Measurements from ENCODE around the gene LEAP2. TPM values are rescaled to one million over a fixed set of nuclear protein-coding genes. Genes with fewer than 3 reads are reported as not detected.

Gene LEAP2
- total and polyA plus RNA-seq, 2 of the 8 experiments (the other 6 are each of a cell fraction or from before 2014, with no cell fraction given), result 1.8 to 2.9 TPM

DNA sequence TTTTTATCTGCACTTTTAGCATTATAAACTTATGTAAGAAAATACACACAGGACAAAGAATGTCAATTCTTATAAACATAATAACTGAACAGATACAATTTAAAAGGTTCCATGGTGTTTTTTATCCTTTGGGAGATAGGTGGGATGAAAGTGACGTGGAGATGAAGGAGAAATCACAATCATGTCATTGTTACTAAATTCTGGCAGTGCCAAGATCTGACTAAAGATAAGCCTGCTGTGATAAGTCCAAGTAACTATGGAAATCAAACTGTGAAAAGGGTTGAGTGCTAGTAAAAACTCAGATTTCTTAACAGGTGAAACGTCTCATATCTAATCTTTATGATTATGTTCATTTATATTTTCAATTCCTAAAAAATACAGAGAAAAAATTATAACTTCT is 11.1 kb downstream of the LEAP2 start:
- H4K8ac ChIP-seq (ENCODE audit: extremely low read depth, insufficient read depth, low read length), result no peak overlapping the region
- H3K23ac ChIP-seq (ENCODE audit: insufficient read length), result no peak overlapping the region
- CTCF ChIA-PET (ENCODE audit: partially characterized antibody), result interaction anchor here (1.0 to 2.6 kb wide), 8 partner anchors 11 to 61 kb away, joined by 3 to 10 read pairs (median 5); partner anchors contain the start of genes GDF9, LEAP2 and UQCRQ
- H3K79me1 ChIP-seq (ENCODE audit: low read depth, low read length), result no peaks in the 10 kb centered on the region
- H3K79me2 ChIP-seq (ENCODE audit: control insufficient read depth in 1 of 2, insufficient read depth in 2 of 2, low read length in 2 of 2), result no peaks in the 10 kb centered on the region
- H2AK5ac ChIP-seq (ENCODE audit: low read depth, low read length), result no peak overlapping the region
- no peak overlapping the region for H3K4me2 ChIP-seq (ENCODE audit: insufficient read depth in 1 of 2, low read depth in 2 of 2, low read length in 2 of 2)
- H2BK120ac ChIP-seq (replicated peaks; ENCODE audit: low read depth, low read length), result no peak overlapping the region
- H3K9me3 ChIP-seq (ENCODE audit: insufficient read depth in 2 of 2, low read depth in 1 of 2, low read length in 1 of 2), result no peaks in the 10 kb centered on the region
- H3K4ac ChIP-seq (replicated peaks; ENCODE audit: insufficient read length, low read depth, low read length), result no peak overlapping the region
- H3K27me3 ChIP-seq (replicated peaks in 1 of 4; ENCODE audit: control insufficient read depth in 3 of 4, extremely low read depth in 1 of 4, insufficient read depth in 3 of 4, low read length in 3 of 4), result no peaks in the 10 kb centered on the region
- H4K20me1 ChIP-seq (replicated peaks in 1 of 2; ENCODE audit: control insufficient read depth in 1 of 2, insufficient read depth in 2 of 2, low read length in 2 of 2), result peaks cover 0 to 2% of the 10 kb centered on the region in 2 experiments
- POLR2A ChIA-PET (ENCODE audit: partially characterized antibody), result interaction anchor here (1.3 kb wide), 1 partner anchor 16 kb away, joined by 3 read pairs; no protein-coding TSS in a partner anchor
- no peak overlapping the region for H2AFZ ChIP-seq (ENCODE audit: low read length)
- no peak overlapping the region for H2BK12ac ChIP-seq (ENCODE audit: low read depth, low read length)
- no peak overlapping the region for H4K91ac ChIP-seq (replicated peaks; ENCODE audit: insufficient read length, low read length)
- H3K18ac ChIP-seq (ENCODE audit: extremely low read depth, low read length), result no peak overlapping the region
- WGBS, 2 experiments (ENCODE audit: extremely low coverage in 1 of 2, insufficient coverage in 1 of 2, insufficient read length in 1 of 2, insufficient replicate concordance in 2 of 2, low coverage in 1 of 2, low lambda C conversion rate in 2 of 2, missing lambda C conversion rate in 1 of 2), result 91% methylated on average over 2 of the region's 2 CpGs; no CpG with 5 or more reads in 1 of the 2 experiments
- no peak overlapping the region for H2BK15ac ChIP-seq (ENCODE audit: low read length)
- DNase-seq (ENCODE audit: low read depth in 1 of 2, low spot score in 2 of 2) (no peak), FAIRE-seq (no peak)
- no peak overlapping the region for H4K5ac ChIP-seq (ENCODE audit: insufficient read length, low read depth, low read length)
- H3K56ac ChIP-seq (replicated peaks; ENCODE audit: insufficient read length, low read depth, low read length), result no peak overlapping the region
- peaks cover 12 to 73% (median 47%) of the 10 kb centered on the region in 4 experiments for H3K36me3 ChIP-seq (ENCODE audit: control insufficient read depth in 2 of 4, insufficient read depth in 4 of 4, low read length in 3 of 4)
- H3K9ac ChIP-seq (replicated peaks in 1 of 4; ENCODE audit: extremely low read depth in 1 of 4, low read depth in 3 of 4, low read length in 3 of 4), result no peak overlapping the region
- H2BK5ac ChIP-seq (ENCODE audit: low read depth, low read length), result no peak overlapping the region
- no peak overlapping the region for H2BK20ac ChIP-seq (ENCODE audit: low read length)
- H3K23me2 ChIP-seq (ENCODE audit: low read depth, low read length), result no peaks in the 10 kb centered on the region
- no peak overlapping the region for H3K4me3 ChIP-seq (ENCODE audit: extremely low read depth in 1 of 4, insufficient read depth in 2 of 4, low read depth in 3 of 4, low read length in 4 of 4)
- H3K27ac ChIP-seq (ENCODE audit: low read depth, low read length), result no peak overlapping the region
- H3K14ac ChIP-seq (ENCODE audit: insufficient read length), result no peak overlapping the region
- no peaks in the 10 kb centered on the region for H3K4me1 ChIP-seq (replicated peaks in 1 of 4; ENCODE audit: control insufficient read depth in 3 of 4, insufficient read depth in 4 of 4, low read length in 3 of 4)
- TF ChIP-seq NANOG (IDR thresholded peaks at IDR 0.05; ENCODE audit: insufficient read depth, low read depth, low read length, poor library complexity, severe bottlenecking) (no peak), USF2 (IDR thresholded peaks at IDR 0.05; ENCODE audit: low read length) (no peak), BACH1 (IDR thresholded peaks at IDR 0.05; ENCODE audit: low read length) (no peak), E2F6 (IDR thresholded peaks at IDR 0.05) (no peak), RFX5 (IDR thresholded peaks at IDR 0.05; ENCODE audit: borderline replicate concordance, low read depth, low read length) (no peak), CREB1 (IDR thresholded peaks at IDR 0.05) (no peak), EZH2 (IDR thresholded peaks at IDR 0.05; ENCODE audit: low read depth, low read length, severe bottlenecking) (no peak), CTBP2 (IDR thresholded peaks at IDR 0.05; ENCODE audit: borderline replicate concordance, insufficient read depth, insufficient read length, low read length) (no peak), ZNF274 (IDR thresholded peaks at IDR 0.05; ENCODE audit: borderline replicate concordance, extremely low read depth, low read length) (no peak), RAD21 (IDR thresholded peaks at IDR 0.05 in 1 of 2, conservative IDR thresholded peaks at IDR 0.05 in 1 of 2; ENCODE audit: low read depth in 2 of 2, low read length in 2 of 2) (no peak), CBX8 (IDR thresholded peaks at IDR 0.05; ENCODE audit: borderline replicate concordance, low read depth, low read length) (no peak), CHD2 (IDR thresholded peaks at IDR 0.05; ENCODE audit: low read length) (no peak)

Measured in H1 (cell line).